Central memory CD4-positive, alpha-beta T cell (primary cell): Measurements from ENCODE around the gene TMEM176B.
A peak's percentile ranks its signal among the peaks of the same experiment; 100 is the strongest.
"Not testable (repeated sequence)": the region's sequence is repeated elsewhere in the genome, so short reads cannot be mapped to it uniquely, and the experiment has no call there.

Experiments
- DNase-seq: peaks from one replicate; pipeline ENCODE4 v3.0.0; 2022

TMEM176B gene

DNA sequence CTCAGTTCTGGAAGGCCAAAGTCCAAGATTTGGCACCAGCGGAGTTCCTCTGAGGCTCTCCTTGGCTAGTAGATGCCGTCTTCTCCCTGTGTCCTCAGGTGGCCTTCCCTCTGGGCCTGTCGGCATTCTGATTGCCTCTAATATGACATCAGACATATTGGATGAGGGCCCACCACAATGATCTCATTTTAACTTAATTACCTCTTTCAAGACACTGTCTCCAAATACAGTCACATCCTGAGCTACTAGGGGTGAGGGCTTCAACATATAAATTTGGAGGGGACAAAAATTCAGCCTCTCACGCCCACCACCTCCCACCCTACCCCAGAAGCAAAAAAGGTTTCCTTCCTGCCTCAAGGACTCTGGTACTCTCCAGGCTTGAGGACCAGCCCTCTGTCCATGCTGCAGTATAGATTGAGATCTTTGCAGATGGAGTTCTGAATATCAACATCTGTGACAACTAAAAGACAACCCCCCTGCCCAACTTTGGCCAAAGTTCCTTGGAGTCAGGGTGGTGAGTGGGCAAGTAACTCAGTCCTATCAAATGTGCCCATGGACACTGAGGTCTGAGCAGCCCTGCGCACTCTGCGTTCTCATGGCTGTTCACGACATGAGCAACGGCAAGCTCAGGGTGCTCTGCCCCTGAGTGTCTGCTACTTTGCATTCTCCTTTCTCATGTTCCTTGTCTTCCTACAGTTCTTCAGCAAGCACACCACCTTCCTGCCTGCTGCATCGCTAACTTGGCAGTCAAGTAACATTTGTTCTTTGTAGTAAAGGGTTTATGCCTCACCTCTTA is 11.5 kb downstream of the TMEM176B start:
- DNase-seq: no peak

DNA sequence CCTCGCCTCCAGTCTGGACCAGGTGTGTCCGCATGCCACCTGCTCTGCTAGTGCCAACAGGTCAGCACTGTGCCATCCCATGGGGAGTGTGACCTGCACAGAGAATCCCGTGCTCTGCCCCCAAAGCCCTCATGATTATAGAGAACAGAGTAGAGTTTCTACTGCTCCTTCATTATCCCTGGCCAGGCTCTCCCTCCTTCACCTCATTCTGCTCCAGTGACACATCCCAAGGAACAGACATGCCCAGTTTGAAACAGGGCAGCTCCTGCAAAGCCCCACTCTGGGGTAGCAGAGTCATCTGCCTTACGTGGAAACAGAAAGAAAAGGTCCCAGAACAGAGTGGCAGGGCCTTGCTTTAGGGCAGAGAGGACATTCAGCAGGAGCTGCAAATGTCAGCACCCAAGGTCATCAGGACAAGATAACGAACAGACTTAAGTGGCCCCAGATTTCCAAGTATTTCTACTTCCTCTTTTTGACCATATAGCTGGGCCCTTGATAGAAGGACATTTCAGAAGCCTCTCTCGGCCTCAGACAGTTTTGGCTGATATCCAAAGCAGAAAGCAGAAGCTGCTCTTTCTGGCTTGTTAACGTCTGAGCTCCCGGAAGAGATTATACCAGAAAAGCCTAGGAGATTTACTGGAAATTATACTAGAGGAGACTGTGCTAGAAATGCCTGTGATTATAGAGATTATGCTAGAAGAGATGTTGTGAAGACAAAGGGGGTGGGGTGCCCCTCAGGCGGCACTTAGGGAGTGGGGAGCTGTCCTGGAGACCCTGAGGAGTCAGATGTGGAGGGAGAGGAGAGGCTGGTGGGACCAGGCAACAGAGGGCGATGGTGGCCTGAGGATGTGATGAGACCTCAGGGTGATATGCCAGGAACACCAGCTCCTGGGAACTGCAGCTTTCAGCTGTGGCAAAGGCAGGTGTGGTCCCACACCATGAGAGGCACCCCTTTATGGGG is 12.6 kb downstream of the TMEM176B start:
- no peak for DNase-seq

DNA sequence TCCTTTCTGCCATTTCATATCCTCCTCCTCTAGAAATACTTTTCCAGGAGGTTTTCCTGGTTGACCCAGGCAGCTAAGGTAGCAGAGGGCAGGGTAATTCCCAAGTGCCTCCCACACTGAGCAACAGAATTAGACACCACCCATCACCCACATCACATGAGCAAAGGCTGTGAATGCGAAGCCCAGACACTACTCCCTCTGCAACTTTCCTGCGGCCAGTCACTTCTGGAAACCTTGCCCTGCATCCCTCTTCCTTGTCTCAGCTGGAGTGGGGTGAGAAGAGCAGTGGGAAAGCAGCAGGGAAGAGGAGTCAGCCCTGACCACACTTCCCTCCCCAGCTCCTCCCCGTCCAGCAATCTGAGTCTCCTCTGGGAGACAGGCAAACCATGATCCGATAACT is 15.2 kb downstream of the TMEM176B start:
- no peak for DNase-seq

DNA sequence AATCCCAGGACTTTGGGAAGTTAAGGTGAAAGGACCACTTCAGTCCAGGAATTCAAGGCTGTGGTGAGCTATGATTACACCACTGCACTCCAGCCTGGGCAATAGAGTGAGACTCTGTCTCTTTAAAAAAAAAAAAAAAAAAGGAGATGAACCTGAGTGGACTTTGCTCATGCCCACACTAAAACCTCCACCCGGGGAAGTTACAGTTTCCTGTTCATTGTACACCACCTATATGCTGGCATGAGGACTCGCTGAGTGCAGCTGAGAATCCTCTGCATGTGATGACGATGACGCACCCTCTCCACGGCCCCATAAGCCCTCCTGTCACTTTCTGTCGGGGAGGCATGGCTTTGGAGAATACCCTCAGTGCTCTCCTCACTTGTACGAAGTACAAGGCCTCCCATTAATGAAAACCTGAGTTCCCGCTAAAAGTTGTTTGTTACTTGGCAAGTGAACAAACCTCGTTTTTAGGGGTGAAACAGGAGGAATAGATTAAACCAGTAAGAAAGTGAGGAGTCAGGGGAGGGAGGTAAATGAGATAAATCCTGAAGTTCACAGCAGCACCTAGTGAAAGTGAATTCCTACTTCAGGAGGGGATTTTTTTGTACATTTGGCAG is 15.9 kb downstream of the TMEM176B start:
- DNase-seq: no peak

DNA sequence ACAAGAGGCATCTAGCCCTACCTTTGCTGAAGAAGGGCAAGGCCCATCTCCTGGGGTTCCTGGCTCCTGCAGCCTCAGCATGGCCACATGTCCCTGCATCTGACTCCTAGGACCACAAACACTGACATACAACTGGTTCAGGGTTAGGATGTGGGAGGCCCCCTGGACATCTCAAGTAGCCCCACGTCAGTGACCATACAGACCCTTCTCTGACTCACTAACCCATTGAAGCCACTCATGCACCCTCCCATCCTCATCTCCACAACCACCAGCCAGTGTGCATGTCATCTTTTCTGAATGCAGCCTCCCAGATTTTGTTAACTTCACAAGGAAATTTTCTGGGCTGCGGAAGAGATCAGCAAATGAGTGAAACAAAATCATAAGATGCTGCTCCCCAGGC is 18.2 kb downstream of the TMEM176B start:
- DNase-seq: no peak

DNA sequence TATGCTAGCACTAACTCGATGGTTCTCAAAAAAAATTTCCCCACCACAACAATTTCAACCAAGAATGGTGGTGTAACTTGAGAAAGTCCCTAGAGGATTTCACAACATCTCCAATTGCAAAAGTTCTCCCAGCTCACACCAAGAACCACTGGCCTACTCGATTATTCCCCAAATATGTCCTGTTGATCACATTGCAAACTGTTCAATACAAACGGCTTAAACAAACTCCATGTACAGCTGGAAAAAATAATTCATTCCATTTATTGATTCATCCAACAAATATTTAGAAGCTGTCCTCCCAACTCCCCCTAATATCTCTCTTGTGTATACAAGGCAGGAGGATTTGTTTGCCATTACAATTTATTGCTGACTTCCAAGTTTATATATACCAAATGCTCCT is 19.1 kb downstream of the TMEM176B start:
- no peak for DNase-seq

DNA sequence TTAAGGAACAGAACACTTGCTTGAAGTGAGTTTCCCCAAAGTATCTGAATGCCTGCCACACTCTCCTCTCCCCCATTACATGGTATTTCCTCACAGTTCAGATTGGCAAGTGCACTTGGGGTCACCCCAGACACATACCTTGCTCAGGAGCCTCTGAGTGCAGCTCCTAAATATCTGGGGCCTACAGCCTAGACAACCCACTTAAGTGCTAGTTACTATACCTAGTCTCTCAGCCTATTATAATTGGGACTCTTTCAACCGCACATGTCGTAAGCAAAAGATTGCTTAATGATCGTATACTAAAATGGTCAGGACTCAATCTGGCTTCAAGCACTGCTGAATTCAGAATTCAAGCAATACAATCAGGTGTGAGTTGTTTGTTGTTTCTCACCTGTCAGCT is 19.9 kb downstream of the TMEM176B start:
- no peak for DNase-seq

DNA sequence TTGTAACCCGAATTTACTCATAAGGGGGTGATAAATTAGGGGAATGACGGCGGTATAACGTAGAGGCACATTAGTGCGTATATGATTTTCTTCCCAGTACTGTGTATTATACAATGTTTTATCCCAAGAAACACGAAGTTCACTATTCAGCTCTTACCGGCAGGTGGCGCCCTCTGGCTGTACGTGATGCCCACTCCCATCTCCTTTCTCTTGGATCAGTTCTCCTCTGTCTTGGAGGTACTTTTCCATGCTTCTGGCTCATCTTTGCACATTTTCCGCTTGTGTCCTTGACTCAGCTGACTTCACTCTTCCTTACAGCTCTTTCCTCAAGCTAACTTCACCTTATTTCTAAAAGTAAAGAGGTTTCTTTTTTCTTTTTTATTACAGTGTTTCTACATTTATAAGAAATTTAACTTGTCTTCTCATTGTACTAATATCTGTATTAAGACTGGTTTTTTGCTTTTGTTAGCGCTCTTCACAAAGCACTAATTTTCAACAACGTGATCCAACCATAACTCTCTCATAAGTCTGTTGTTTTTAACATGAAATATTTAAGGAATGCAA is 21.3 kb downstream of the TMEM176B start:
- peak; percentile 57 for DNase-seq

DNA sequence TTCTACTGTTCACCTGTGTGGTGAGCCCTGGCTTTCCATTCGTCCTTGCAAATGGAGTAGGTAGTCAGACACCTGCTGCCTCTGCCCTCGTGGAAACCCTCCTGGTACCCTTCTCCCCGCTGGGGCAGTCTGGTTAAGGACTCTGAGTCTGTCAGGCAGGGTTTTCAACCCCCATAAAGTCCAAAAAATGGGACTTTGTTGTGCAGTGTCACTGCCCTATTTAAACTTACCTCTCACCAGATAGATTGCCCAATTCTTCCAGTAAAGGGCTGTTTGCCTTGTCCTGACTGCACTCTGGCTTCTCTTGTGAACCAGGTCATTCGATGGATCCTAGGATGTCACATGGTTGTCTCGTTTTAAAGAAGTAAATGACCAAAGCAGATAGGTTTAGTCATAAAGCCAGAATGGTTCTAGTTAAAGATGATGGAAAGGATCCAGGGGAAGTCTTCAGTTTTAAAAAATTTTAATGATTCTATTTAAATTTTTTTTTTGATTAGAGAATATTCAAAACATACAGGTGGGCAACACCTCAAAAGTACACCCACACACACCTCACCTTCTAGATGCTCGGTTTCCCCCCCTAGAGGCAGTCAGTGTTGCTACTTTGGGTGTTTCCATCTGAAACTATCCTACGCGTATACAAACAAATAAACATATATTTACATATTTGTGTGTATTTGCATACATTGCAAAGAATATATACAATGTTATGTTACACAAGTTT is 22.0 kb downstream of the TMEM176B start:
- no peak for DNase-seq

DNA sequence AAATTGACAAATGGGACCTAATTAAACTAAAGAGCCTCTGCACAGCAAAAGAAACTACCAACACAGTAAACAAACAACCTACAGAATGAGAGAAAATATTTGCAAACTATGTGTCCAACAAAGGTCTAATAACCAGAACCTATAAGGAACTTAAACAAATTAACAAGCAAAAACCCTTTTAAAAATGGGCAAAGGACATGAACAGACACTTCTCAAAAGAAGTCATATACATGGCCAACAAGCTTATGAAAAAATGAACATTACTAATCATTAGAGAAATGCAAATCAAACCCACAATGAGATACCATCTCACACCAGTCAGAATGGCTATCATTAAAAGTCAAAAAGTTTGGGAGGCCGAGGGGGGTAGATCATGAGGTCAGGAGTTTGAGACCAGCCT is 26.0 kb downstream of the TMEM176B start:
- not testable (repeated sequence) for DNase-seq

DNA sequence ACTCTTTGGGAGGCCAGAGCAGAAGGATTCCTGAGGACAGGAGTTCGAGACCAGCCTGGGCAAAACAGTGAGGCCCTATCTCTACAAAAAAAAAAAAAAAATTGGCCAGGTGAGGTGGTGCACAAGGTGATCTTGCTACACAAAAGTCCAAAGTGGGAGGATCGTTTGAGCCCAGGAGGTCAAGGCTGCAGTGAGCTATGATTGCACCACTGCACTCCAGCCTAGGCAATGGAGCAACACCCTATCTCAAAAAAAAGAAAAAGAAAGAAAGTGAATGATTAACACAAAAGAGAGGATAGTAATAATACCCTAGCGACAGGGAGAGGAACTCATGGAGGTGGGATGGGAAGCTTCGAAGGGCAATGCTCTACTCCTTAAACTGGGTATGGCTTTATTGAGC is 30.4 kb downstream of the TMEM176B start:
- DNase-seq: no peak

DNA sequence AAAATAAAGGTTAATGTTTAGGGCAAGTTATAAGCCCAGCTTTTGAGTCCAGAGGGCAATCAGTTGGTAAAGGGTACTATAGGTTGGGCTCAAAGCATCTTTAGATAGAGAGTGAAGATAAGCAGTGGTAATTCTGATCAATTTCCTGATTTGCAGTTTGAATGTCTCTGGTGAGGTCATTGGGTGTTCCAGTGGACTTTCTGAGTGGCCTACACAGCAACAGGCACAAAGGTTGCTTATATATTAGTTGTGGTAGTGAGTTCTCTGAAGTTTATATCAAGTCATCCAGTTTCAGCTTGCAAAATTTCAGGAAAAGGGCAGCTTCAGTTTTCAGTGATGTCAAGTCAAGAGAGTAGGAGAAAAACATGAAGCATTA is 33.8 kb downstream of the TMEM176B start:
- no peak for DNase-seq

DNA sequence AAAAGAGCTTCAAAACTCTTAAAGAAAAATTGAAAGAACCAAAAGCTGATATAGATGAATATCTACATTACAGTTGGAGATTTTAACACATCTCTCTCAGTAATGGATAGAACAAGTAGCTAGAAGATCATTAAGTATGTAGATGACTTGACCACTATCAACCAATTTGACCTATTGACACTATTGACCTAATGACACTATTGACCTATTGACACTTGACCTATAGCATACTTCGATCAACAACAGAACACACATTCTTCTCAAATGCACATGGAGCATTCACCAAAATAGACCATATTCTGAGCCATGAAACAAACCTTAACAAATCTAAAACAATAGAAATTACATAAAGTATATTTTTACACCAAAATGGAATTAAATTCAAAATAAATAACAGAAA is 40.7 kb downstream of the TMEM176B start:
- DNase-seq: no peak

DNA sequence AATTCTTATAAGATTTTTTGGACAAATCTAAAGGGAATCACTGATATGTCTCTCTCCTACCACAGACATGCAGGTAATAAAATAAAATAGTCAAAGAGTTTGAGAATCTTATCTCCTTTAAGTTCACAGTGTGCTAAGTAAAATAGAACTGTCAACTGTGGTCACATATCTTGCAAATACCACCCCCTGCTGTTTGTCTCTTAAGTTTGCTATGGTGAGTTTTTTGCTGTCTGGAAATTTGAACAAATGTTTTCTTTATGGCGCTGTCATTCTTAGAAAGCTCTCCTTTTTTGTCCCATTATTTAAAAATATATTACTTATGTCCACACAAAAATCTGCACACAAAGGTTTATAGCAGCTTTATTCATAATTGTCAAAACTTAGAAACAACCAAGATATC is 43.3 kb downstream of the TMEM176B start:
- DNase-seq: peak; percentile 65

DNA sequence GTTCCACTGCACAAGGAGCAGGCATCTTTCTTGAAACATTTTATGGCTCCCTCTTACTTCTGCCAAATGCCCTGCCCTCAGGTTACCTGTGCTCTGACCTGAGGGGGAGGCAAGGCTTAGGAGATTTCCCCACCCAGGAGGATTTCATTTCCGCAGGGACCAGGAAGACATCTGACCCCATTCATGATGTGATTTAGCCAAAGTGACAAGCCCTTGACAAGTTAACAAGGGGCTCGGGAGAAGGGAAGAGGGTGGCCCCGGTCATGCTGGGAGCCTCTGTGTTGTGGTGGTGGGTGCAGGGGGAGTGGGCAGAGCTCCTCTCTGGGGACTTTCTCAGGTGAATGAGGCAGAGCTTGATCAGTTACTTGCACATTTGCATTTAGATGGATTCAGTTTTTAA is 44.0 kb downstream of the TMEM176B start:
- no peak for DNase-seq

DNA sequence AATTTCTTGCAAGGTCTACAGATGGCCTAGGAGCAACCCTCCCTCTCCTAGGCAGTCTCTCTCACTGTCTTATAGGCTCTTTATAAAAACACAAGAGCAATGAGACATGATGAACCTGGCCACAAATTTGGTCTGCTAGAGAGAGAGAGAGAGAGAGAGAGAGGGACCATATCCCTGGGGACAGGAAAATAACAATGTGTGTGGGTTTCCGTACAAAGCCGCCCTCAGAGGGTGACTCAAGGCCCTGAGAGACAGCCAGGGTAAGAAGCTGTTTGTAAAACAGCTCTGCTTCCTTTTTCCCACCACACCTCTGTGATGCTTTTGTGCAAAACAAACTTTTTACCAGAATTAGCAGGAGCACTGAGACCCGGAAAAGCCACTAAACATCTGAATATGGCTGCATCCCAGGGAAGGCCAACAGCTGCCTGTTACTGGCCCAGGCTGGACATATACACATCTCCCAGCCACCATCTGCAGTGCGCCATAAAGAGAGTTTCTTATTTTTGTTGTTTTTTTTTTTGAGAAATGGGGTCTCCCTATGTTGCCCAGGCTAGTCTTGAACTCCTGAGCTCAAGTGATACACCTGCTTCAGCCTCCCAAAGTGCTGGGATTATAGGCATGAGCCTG is 44.6 kb downstream of the TMEM176B start:
- DNase-seq: peak; percentile 83

DNA sequence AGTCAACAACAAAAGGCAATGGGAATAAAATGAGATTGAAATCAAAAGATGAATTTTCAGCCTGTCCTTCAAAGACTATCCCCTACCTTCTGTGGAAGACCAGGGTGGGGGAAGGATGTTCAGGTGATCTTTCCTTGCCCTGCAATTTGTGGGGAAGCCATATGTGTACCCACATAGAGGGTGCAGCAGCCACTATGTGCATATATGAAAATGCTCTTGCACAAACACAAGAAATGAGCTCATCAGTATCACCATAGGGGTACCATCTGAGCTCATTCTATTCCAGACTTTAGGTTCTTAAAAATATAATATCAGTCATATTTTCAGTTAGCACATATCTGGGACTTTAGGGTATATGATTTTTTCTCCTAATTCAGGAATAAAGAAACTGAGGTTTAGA is 45.2 kb downstream of the TMEM176B start:
- DNase-seq: no peak

DNA sequence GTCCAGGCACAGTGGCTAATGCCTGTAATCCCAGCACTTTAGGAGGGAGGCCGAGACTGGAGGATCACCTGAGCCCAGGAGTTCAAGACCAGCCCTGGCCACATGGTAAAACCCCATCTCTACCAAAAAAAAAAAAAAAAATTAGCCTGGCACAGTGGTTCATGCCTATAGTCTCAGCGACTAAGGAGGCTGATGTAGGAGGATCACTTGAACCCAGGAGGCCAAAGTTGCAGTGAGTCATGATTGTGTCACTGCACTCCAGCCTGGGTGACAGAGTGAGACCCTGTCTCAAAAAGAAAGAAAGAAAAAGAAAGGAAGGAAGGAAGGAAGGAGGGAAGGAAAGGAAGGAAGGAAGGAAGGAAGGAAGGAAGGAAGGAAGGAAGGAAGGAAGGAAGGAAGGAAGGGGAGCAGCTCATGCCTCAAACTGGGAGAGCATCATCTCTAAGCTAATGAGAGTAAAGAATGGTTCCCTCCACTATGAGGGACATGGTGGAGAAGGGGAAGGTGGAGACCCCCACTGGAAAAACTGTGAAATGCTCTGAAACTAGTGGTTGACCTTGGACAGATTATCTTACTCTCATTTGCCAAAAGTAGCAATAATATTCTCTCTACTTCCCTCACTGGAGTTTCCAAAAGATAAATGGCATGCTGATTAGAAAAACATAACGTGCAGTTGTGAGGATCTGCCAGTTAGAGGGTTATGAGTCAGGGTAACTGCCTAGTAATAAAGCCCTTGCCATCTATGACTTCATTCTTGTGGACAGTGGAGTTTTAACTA is 46.1 kb downstream of the TMEM176B start:
- DNase-seq: no peak

DNA sequence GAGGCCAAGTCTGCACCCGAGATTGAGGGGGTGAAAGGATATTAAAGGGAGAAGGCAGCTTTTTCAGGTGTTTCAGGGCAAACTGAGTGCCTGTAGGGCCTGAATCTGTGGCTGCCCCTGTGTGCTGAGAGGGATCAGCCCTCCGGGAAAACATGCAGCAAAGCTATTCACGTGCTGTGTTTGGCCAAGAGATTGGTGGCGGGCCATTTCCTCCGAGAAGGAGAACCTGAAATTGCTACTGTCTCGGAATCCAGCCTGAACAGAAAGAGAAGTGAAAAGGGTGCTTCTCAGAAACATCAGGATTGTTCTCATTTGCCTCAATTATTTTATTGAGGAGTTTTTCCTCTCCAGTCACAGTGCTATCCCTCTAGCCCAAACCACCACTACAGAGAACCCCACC is 46.9 kb downstream of the TMEM176B start:
- no peak for DNase-seq

DNA sequence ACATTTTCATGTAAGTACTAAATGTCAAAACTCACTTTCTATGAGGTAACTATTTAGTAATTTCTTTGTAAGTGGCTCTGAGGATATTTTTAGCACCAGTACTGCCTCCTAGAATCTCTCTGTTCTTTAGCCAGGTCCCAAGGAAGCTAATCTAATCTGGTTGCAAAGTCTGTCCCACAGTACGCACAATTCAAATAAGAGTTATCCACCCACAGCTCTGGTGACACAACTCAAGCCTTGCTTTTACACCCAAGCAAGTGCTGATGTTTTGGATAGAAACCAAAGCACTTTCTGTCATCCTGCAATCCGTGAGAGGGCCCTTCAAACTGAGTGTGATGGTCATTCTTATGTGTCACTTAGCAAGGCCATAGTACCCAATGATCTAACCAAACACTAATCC is 48.5 kb downstream of the TMEM176B start:
- DNase-seq: no peak

DNA sequence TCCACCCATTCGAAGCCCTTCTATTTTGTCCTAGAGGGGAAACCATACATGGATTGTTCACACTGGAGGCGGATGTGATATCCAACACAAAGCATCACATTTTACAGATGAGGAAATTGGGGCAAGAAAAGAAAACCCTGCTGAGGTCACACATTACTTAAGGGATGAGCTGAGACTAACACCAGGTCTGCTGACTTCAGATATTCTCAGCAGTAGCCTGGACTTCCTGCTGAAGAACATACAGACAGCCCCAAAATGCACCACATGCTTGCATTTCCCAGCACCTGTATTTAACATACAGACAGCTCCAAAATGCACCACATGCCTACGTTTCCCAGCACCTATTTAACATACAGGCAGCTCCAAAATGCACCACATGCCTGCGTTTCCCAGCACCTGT is 51.8 kb downstream of the TMEM176B start:
- no peak for DNase-seq
